GM12878 (cell line): ENCODE results near the gene MXI1.

Experiments used
- ESRRA ChIP-seq: IDR thresholded peaks from 2 replicates; pipeline ENCODE4 v1.6.1; 2012; ENCODE audit warnings: mild to moderate bottlenecking, low read length, improper control_type of control experiment
- PAX5 ChIP-seq: IDR thresholded peaks from 2 replicates; pipeline ENCODE4 v1.6.1; 2011; ENCODE audit warnings: low read depth, low read length, borderline replicate concordance

DNA sequence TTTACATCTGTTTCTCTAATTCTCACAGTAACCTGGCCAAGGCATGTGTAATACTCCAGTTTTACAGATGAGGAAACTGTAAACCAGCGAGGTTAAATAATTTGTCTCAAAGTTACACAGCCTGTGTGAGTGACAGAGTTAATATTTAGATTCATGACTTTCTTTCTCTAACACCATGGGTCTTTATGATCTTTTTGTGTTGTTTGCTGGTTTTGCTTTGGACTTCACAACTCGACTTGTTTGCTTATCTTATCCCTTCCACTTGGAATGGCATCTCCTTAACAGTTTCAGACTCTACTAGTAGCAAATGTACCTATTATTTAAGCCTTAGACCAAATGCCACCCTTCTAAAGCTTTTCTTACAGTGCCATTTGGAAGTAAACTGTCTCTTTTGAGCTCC, 34.4 kb downstream of the MXI1 start:
- TF ChIP-seq ESRRA (no peak), PAX5 (no peak)
